ENCODE data around the gene AMDHD2.
"Not testable (repeated sequence)": the region's sequence is repeated elsewhere in the genome, so short reads cannot be mapped to it uniquely, and the experiment has no call there.

Gene AMDHD2

GRCh38 chr16:2517954-2518605 is 2.1 kb upstream of the AMDHD2 start:
- DNase-seq (ENCODE audit: low read depth) = no peak

DNA sequence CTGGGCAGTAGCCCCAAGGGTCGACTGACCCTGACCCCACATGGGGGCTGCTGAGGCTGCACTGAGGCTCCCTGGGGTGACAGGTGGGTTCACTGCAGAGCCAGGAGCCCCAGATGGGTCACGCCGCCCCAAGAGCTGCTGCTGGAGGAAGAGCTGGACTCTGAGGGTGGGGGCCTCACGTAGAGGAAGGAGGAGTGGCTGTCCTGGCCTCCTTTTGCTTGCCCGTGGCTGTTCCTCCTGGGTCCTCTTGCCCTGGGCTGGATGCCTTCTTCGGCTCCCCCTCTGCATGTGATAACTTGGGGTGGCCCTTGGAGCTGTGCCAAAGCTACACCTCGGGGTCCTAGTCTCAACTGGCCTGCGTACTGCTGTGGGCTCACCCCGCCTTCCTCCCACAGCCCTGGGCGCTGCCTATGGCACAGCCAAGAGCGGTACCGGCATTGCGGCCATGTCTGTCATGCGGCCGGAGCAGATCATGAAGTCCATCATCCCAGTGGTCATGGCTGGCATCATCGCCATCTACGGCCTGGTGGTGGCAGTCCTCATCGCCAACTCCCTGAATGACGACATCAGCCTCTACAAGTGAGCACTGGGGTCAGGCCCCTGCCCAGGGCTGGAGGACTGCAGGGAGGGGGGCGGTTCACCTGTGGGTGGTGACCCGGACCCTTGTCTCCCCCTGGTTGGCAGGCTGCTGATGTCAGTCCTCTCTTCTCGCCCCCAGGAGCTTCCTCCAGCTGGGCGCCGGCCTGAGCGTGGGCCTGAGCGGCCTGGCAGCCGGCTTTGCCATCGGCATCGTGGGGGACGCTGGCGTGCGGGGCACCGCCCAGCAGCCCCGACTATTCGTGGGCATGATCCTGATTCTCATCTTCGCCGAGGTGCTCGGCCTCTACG is 1.1 kb upstream of the AMDHD2 start:
- DNase-seq (ENCODE audit: low read depth) = no peak

DNA sequence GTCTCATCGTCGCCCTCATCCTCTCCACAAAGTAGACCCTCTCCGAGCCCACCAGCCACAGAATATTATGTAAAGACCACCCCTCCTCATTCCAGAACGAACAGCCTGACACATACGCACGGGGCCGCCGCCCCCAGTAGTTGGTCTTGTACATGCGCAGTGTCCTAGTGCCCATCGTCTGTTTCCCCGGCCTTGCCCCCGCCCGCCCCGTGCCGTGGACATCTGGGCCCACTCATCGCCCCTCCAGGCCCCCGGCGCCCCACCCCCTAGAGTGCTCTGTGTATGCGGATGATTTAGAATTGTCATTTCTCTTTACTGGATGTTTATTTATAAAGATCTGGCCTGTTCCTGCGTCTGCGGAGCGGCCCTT is 475 bp upstream of the AMDHD2 start:
- no peak for DNase-seq (ENCODE audit: low read depth)

DNA sequence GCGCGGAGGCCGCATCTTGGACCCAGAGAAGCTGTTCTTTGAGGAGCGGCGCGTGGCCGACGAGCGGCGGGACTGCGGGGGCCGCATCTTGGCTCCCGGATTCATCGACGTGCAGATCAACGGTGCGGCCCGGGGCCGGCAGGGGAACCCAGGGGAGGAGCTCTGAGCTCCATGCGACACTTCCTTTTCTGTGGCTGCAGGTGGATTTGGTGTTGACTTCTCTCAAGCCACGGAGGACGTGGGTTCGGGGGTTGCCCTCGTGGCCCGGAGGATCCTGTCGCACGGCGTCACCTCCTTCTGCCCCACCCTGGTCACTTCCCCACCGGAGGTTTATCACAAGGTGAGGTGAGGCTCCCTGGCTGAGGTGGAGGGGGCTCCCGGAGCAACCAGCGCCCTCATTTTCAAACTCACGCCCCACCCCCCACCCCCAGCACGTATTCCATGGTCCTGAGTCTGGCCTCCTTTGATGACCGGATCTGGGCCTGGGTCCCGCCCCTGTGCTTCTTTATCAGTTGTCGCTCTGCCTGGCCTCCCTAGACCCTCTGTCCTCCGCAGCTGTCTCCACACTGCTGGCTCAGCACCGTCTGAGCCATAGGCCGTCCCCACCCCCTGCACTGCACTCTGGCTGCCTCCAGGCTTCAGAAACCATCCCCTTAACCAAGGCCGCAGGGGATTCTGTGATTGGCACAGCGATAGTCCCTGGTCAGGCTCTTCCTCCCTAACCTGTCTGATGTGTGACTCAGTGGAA is 787 bp downstream of the AMDHD2 start:
- DNase-seq (ENCODE audit: low read depth) = no peak

GRCh38 chr16:2523801-2524231 is 3.6 kb downstream of the AMDHD2 start:
- no peak for DNase-seq (ENCODE audit: low read depth)

DNA sequence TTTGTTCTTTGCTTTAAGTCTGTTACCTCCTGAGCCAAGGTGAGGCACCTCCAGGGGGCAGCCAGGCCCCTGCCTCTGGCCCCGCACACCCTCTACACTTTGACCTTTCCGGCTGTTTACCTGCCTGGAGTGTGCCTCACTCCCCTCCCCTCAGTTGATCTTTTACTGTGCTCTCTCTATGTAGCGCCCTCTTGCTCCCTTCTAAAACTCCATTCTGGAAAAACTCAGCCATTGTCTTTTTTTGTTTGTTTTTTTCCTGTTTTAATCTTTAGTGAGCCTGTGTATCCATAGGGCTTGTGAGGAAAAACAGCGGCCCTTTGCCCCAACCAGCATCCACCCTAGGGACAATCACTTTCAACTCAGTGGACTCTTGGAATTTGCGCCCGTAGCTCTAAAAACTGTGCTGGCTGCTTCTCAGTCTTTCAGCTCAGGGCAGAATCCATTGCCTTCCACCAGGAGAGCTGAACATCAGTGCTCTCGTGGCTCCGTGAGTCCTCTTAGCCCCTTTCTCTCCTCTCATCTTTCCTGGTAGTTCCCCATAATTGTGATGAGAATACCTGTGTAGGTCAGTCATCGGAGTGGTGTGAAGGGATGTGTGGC is 4.3 kb downstream of the AMDHD2 start:
- DNase-seq (ENCODE audit: low read depth) = no peak

GRCh38 chr16:2526135-2526534 is 6.0 kb downstream of the AMDHD2 start:
- DNase-seq (ENCODE audit: low read depth) = no peak

DNA sequence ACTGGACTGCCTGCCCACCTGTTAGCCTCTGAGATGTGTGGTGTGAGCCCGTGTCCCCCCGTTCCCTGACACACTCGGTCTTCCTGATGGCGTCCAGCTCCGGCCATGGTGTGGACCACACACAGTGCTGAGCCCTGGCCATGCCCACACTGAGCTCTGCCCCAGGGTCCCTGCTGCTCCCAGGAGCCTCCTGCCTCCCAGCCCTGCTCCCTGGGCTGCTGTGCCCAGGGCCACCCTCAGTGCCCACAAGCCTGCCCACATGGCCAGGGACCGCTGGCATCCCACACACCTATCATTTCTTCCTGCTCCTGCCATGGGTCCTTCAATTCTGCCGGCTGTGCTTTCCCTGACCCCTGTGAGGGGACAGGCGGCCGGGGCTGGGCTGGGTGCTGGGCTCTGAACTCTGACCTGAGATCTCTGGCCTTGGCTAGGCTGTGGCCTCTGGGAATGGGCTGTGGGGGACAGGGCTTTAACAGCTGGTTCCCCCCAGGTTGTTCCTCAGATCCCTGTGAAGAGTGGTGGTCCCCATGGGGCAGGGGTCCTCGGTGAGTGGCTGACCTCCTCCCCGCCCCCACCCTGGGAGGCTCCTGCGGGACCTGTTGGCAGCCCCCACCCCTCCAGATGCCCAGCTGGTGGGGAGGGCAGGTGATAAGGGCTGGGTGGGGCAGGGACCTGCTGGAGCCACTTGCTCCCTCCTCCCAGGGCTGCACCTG is 7.1 kb downstream of the AMDHD2 start:
- no peak for DNase-seq (ENCODE audit: low read depth)

DNA sequence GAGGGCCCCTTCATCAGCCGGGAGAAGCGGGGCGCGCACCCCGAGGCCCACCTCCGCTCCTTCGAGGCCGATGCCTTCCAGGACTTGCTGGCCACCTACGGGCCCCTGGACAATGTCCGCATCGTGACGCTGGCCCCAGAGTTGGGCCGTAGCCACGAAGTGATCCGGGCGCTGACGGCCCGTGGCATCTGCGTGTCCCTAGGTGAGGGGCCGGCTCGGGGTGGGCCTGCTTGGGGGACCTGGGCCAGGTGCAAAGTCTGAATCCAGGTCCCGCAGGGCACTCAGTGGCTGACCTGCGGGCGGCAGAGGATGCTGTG is 7.6 kb downstream of the AMDHD2 start:
- no peak for DNase-seq (ENCODE audit: low read depth)

- DNase-seq (ENCODE audit: low read depth) = no peak
Measured at GRCh38 chr16:2528161-2529060, 8.2 kb downstream of the AMDHD2 start.

DNA sequence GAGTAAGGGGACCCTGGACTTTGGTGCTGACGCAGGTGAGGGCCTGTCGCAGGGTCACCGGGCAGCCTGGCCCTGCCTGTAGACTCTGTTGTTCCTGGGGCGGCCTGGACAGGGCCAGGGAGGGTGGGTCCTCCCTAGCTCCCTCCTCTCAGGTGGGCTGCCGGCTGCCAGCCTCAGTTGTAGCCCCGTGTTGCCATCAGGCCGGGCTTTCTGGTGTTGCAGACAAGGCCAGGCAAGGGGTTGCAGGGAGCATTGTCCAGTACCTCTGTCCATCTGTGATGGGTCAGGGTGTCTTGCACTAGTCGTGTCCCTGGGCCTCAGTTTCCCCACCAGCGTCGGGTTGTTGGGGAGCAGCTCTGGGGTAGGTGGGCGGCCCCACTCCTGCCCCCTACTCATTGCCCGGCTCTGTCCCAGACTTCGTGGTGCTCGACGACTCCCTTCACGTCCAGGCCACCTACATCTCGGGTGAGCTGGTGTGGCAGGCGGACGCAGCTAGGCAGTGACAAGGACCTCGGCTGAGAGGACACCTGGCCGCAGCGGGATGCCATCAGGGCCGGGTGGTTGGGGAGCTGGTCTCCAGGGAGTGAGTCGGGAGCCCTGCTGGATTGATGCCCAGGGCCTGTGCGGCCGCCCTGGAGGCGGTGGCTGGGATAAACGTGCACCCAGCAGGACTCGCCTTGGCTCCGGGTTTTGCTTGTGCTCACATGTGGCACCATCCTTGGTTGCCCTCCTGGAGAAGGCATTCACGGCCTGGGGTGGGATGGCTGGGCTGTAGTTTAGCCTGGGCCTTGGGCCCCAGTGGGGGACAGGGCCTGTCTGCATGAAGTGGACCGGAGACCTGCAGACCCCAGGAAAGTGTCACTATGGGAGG is 9.1 kb downstream of the AMDHD2 start:
- no peak for DNase-seq (ENCODE audit: low read depth)

GRCh38 chr16:2529961-2530628 is 9.9 kb downstream of the AMDHD2 start:
- no peak for DNase-seq (ENCODE audit: low read depth)

- no peak for DNase-seq (ENCODE audit: low read depth)
Measured at GRCh38 chr16:2530629-2531318, 10.6 kb downstream of the AMDHD2 start.

GRCh38 chr16:2531371-2531695 is 11.2 kb downstream of the AMDHD2 start, which contains the start of gene CEMP1:
Gene CEMP1 (minus strand): TSS chr16:2531408. CDS start chr16:2531073, 335 bp downstream.
- no peak for DNase-seq (ENCODE audit: low read depth)

DNA sequence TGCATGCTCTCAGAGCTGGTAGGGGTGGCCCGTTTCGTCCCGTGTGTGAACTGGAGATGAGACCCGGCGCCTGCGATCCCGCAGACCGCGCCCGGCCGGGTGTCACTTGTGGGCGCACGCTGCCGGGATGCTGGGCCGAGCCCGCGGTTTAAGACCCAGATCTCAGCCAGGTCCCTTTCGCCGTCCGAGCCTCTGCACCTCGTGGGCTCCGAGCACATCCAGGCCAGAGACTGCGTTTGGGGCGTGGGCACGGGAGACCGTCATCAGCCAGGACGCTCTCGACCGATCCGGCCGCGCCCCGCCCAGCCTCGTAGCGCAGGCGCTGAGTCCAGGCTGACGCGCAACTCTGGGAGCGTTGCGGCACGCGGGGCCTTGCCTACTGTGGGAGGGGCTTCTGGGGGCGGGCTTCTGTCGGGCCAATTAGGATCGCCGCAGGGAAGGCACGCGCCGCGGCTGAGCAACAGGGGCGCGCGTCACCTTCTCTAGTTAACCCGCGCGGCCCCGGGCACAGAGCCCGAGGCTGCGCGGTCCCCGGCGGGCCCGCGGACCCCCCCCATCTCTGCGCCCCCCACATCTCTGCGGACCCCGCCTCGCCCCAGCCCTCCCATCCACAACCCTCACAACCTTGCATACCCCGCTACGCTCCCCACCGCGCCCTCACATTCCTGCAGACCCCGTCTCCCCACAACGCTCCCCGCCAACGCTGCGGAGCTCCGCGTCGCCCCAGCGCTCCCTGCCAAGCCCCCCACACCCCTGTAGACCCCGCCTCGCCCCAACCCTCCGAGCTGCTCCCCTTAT is 11.7 kb downstream of the AMDHD2 start:
- peak; percentile 96 for DNase-seq (ENCODE audit: low read depth)

DNA sequence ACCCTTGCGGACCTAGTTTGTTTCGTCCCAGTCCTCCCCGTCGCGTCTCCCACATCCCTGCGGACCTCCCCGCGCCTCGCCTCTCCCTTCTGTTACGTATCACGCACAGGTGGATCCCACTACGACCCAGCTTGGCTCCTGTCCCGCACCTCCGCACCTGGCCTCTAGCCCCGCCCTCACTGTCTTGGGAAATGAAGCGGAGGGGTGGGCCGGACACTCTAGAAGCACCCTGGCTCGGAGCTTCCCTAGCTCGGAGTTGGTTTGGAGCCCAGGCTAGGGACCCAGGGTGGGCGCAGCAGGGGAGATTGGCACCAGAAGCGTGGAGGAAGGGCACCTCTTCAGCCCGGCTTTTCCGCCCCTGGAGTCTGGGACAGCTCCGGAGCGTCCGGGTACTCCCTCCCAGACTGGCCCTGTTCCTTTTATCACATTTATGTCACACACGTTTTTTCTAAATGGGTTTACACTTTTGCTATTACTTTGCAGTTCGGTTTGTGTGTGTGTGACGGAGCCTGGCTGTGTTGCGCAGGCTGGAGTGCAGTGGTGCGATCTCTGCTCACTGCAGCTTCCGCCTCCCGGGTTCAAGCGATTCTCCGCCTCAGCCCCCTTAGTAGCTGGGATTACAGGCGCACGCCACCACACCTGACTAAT is 12.4 kb downstream of the AMDHD2 start:
- no peak for DNase-seq (ENCODE audit: low read depth)

DNA sequence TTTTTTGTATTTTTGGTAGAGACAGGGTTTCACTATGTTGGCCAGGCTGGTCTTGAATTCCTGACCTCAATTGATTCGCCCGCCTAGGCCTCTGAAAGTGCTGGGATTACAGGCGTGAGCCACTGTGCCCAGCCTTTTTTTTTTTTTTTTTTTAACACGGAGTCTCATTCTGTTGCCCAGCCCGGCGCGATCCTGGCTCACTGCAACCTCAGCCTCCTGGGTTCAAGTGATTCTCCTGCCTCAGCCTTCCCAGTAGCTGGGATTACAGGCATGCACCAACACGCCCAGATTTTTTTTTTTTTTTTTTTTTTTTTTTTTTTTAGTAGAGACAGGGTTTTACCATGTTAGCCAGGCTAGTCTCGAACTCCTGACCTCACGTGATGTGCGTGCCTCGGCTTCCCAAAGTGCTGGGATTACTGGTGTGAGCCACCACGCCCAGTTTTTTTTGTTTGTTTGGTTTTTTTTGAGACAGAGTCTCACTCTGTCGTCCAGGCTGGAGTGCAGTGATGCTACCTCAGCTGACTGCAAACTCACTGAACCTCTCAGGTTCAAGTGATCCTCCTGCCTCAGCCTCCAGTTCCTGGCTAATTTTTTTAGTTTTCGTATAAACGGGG is 13.1 kb downstream of the AMDHD2 start:
- DNase-seq (ENCODE audit: low read depth) = not testable (repeated sequence)
